Ishikawa (cell line): Measurements from ENCODE around the gene FKTN.

Experiments
- CEBPB ChIP-seq: IDR thresholded peaks from 2 replicates; pipeline ENCODE4 v1.6.1; 2012
- CREB1 ChIP-seq: IDR thresholded peaks from 2 replicates; pipeline ENCODE4 v1.6.1; 2012; ENCODE audit warnings: low read depth
- EGR1 ChIP-seq: IDR thresholded peaks from 2 replicates; pipeline ENCODE4 v1.6.1; 2012
- EP300 ChIP-seq: IDR thresholded peaks from 2 replicates; pipeline ENCODE4 v1.6.1; 2012; ENCODE audit warnings: borderline replicate concordance
- FOXM1 ChIP-seq: IDR thresholded peaks from 2 replicates; pipeline ENCODE4 v1.6.1; 2012; ENCODE audit warnings: low read depth, borderline replicate concordance
- NFIC ChIP-seq: IDR thresholded peaks from 2 replicates; pipeline ENCODE4 v1.6.1; 2012
- RAD21 ChIP-seq: IDR thresholded peaks from 2 replicates; pipeline ENCODE4 v1.6.1; 2012; ENCODE audit warnings: low read depth
- TAF1 ChIP-seq: IDR thresholded peaks from 2 replicates; pipeline ENCODE4 v1.6.1; 2012; ENCODE audit warnings: low read depth, mild to moderate bottlenecking
- TCF12 ChIP-seq: IDR thresholded peaks from 2 replicates; pipeline ENCODE4 v1.6.1; 2012; ENCODE audit warnings: low read depth
- TEAD4 ChIP-seq: IDR thresholded peaks from 2 replicates; pipeline ENCODE4 v1.6.1; 2012
- USF1 ChIP-seq: IDR thresholded peaks from 2 replicates; pipeline ENCODE4 v1.6.1; 2012
- YY1 ChIP-seq: IDR thresholded peaks from 2 replicates; pipeline ENCODE4 v1.6.1; 2012; ENCODE audit warnings: low read depth
- ZBTB7A ChIP-seq: IDR thresholded peaks from 2 replicates; pipeline ENCODE4 v1.6.1; 2012; ENCODE audit warnings: low read depth
- TF ChIP-seq, protein P1 (sequence below): IDR thresholded peaks from 2 replicates; pipeline ENCODE4 v1.6.1; 2012
- TF ChIP-seq, protein P2 (sequence below): IDR thresholded peaks from 2 replicates; pipeline ENCODE4 v1.6.1; 2012; ENCODE audit warnings: low read depth, mild to moderate bottlenecking

FKTN gene

GRCh38 chr9:105670315-105670714, 112.4 kb downstream of the FKTN start:
- no peak for TF ChIP-seq USF1
- no peak for TF ChIP-seq RAD21

GRCh38 chr9:105670775-105671174, 112.8 kb downstream of the FKTN start:
- TF ChIP-seq TCF12 = no peak
- TF ChIP-seq, protein P1, sequence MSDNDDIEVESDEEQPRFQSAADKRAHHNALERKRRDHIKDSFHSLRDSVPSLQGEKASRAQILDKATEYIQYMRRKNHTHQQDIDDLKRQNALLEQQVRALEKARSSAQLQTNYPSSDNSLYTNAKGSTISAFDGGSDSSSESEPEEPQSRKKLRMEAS = no peak

DNA sequence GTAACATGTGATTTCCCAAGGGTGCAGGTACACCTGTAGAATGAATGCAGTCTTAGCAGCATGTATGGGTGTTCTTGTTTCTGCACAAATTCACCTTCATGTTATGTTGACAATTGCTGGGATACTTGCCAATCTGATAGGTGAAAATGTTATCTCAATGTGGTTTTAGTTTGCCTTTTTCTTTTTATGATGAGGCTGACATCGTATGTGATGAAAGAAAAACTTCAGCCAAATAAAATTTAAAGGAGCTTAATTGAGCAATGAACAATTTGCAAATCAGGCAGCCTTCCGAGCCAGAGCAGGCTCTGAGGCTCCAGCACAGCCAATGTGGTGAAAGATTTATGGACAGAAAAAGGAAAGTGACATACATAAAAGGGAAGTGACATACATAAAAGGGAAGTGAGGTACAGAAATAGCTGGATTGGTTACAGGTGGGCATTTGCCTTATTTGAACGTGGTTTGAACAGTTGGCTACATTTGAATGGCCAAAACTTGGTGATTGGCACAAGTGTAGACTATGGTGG, 114.8 kb downstream of the FKTN start:
- no peak for TF ChIP-seq RAD21
- no peak for TF ChIP-seq CREB1
- no peak for TF ChIP-seq CEBPB
- TF ChIP-seq NFIC = no peak
- TF ChIP-seq USF1 = no peak
- no peak for TF ChIP-seq EGR1
- TF ChIP-seq, protein P2, sequence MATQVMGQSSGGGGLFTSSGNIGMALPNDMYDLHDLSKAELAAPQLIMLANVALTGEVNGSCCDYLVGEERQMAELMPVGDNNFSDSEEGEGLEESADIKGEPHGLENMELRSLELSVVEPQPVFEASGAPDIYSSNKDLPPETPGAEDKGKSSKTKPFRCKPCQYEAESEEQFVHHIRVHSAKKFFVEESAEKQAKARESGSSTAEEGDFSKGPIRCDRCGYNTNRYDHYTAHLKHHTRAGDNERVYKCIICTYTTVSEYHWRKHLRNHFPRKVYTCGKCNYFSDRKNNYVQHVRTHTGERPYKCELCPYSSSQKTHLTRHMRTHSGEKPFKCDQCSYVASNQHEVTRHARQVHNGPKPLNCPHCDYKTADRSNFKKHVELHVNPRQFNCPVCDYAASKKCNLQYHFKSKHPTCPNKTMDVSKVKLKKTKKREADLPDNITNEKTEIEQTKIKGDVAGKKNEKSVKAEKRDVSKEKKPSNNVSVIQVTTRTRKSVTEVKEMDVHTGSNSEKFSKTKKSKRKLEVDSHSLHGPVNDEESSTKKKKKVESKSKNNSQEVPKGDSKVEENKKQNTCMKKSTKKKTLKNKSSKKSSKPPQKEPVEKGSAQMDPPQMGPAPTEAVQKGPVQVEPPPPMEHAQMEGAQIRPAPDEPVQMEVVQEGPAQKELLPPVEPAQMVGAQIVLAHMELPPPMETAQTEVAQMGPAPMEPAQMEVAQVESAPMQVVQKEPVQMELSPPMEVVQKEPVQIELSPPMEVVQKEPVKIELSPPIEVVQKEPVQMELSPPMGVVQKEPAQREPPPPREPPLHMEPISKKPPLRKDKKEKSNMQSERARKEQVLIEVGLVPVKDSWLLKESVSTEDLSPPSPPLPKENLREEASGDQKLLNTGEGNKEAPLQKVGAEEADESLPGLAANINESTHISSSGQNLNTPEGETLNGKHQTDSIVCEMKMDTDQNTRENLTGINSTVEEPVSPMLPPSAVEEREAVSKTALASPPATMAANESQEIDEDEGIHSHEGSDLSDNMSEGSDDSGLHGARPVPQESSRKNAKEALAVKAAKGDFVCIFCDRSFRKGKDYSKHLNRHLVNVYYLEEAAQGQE = no peak
- TF ChIP-seq TCF12 = no peak
- TF ChIP-seq TAF1 = no peak
- TF ChIP-seq FOXM1 = no peak
- TF ChIP-seq, protein P1 = no peak
- TF ChIP-seq EP300 = no peak
- no peak for TF ChIP-seq TEAD4
- no peak for TF ChIP-seq ZBTB7A

GRCh38 chr9:105673850-105674387, 116.0 kb downstream of the FKTN start:
- TF ChIP-seq ZBTB7A = no peak
- TF ChIP-seq TEAD4 = no peak
- TF ChIP-seq TCF12 = no peak
- no peak for TF ChIP-seq TAF1
- no peak for TF ChIP-seq FOXM1
- TF ChIP-seq NFIC = no peak
- TF ChIP-seq CEBPB = no peak
- TF ChIP-seq, protein P2 = no peak
- TF ChIP-seq, protein P1 = no peak
- TF ChIP-seq YY1 = no peak
- TF ChIP-seq EP300 = no peak

GRCh38 chr9:105676351-105676923, 118.5 kb downstream of the FKTN start:
- no peak for TF ChIP-seq USF1

DNA sequence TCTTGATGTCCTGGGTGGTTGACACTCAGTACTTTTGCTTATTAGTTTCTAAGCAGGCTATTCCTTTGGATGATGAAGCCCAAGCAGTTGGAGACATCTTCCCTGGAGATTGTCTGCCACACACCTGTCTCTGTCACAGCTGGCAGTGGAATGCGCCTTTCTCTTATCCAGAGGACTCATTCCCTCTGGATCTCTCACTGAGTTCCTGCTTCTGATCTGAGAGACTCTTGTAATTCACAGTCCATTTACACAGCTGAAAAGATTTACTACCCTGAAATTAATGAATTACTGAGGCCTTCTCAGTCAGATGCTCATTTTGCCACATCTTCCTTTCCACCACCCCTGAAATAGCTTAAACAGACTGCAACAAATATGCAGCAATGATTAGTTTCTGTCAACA, 120.2 kb downstream of the FKTN start:
- TF ChIP-seq NFIC (no peak), CREB1 (no peak), YY1 (no peak), RAD21 (no peak), USF1 (no peak), EP300 (no peak), ZBTB7A (no peak), TCF12 (no peak), TAF1 (no peak), FOXM1 (no peak), EGR1 (no peak), CEBPB (no peak), TEAD4 (no peak)
- TF ChIP-seq, protein P2 = no peak
- TF ChIP-seq, protein P1 = no peak
